Posterior cingulate gyrus (tissue), 11 donors: ENCODE measurements around the gene LHPP.
A peak's percentile ranks its signal among the peaks of the same experiment; 100 is the strongest.

Experiments used
- DNase-seq, 10 donors: peaks; one replicate each; pipeline versions ENCODE4 v3.0.0 to v3.0.0-alpha.2; 2020 to 2021; ENCODE audit warnings: mixed read lengths in 3 of 10
- intact Hi-C: fragments of 100-400 bp; cut with DNase I; formaldehyde crosslinking; loops from one replicate; pipeline ENCODE4 v1.15.1; 2023

LHPP gene

DNA sequence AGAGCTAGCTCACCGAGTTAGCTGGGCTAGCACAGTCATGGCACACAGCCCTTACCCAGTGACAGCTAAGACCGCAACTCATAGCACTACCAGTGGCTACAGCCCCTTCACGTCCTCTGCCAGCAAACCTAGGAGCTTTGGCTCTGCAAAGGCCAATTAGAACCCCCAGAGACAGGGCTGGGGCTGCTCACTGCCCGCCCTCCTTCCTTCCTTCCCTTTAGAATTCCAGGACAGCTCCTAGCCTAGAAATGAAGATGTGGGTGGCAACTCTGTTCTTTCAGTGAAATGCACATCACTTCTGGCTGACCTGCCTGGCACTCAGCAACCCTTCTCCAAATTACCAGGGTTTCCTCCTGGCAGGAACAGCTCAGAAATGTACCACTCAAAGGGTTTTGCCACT lies 182.6 kb downstream of the LHPP start:
- intact Hi-C loops, result no loop called here

DNA sequence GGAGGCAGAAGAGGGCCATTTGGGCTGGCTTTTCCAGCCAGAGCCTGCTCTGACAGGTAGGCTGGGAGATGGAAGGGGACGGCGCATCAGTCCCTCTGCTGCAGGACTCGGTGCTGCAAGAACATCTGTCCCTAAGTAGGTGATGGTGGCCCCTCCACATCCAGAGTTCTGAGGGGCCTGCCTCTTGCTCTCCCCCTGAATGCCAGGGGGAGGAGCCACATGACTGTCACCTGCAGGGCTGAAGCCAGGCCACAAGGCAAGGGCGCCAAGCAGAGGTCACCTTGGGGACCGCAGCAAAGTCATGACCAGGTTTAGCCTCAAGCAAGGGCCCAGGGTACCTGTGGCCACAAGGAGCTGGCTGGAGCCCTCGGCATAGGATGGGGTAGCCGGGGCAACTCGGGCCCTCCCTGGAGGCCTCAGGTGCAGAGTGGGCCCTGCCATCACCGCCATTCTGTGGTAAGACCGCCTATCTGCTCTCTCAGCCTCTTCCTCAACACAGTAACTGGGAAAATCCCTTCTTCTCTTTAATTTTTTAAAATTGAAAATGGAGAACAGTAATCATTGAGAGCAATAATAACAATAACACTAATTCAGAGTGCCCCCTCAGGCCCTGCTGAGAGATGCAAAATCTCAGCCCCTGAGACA lies 183.3 kb downstream of the LHPP start:
- intact Hi-C loops, result loop anchor here (5.0 kb wide), 1 partner anchor 97 kb away; the partner anchor contains the start of gene FAM53B
- DNase-seq, result peak in 3 of 10 donors; percentile 58 to 74 (median 59)

More for the DNA sequence above, 182.6 kb downstream of the LHPP start:
- DNase-seq, result peak in 3 of 10 donors; percentile 66 to 77 (median 66)

DNA sequence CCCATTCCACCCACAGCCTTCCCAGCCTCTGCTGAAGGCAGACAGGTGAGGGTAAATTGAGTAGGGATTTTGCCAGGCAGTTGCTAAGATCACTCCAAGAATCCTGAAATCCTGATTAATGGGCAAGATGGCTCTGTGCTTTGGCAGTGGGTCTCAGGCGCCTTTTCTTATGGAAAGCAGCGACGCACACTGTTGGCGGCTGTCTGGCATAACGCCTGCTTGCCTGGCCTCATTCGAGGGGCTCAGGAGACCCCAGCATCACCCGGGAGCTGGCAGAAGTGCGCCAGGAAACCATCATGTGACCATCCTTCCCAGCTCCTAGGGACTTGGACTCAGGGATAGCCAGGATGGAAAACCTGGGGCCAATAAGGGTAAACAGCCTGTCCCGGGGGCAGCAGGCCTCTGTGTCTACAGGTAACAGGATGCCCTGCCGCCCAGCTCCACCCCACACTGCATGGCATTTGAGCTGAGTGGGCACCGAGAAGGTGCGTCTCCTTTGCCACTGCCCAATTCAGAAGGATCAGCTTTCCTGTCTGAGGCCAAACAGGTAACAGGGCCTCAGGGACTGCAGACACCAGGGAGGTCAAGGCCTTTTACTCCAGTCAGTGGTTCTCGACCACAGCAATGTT lies 184.0 kb downstream of the LHPP start:
- intact Hi-C loops, result loop anchor here (5.0 kb wide), 1 partner anchor 97 kb away; the partner anchor contains the start of gene FAM53B
- peak in 3 of 10 donors; percentile 53 to 72 (median 71) for DNase-seq

DNA sequence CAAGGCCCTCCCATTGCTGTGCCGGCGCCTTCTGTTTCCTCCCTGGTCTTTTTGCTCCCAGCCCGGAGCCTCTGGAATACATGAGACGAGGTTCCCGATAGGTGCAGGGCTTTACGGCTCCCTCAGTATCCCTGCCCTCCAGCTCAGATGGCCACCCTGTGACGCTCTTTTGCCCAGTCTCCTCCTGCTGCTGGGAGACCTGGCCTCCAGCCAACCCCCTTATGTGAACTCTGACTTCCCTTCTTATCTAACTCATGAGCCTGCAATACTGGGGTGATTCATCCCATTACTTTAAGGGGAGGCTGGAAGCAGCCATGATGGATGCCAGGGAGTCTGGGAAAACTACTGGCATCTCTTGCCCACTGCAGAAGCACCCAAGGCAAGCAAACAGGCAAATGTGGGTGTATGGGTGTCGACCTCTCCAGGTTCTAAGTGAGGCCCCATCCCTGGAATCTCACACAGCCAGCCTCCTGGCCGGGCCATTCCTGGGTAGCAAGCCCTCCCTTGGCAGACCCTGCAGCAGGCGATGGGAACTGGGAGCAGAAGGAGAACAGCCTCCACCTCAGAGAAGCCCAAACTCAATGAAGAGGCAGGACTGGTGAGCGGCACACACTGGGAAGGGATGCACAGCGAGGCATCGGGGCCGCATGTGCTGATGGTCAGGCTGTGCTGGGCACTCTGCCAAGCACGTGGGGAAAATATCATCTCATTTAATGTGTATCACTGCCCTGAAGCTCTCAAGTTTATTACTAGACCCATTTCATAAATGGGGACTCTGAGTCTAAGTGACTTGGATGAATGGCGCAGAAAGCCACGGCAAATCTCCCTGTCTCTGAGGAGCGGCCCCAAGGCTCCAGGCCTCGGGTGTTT lies 185.1 kb downstream of the LHPP start:
- DNase-seq, result peak in 4 of 10 donors; percentile 53 to 90 (median 67)
- intact Hi-C loops, result loop anchor here (5.0 kb wide), 1 partner anchor 96 kb away; the partner anchor contains the start of gene FAM53B

DNA sequence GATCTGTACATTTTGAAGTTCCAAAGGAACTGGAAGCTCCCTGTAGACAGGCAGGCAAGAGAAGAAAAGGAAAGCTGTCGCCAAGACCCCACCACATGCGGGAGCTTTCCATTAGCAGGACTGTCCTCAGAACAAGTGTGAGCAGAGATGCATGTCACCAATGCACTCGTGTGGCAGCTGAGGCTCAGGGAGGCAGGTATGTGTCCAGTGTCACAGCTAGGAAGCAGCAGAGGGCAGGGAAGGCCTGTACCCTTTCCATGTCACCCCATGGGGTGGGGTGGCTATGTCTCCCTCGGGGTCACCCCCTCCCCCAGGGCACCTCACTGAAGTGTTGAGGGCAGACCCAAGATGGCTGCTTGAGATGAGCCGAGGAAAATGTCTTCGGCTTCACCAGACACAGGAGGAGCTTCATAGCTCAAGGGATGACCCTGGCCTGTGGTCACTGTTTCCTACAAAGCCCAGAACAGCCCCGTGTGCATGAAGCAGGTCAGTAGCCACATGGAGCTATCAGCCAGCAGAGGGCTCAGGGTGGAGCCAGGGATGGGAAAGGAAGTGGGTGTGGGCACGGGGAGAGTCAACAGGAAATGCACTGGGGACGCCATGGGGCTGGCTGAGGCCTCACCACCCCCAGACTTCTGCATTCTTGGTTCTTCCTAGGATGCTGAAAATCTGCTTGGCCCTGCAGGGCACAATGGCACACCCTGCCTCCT lies 186.0 kb downstream of the LHPP start:
- intact Hi-C loops, result loop anchor here (5.0 kb wide), 1 partner anchor 95 kb away; the partner anchor contains the start of gene FAM53B
- peak in 4 of 10 donors; percentile 55 to 90 (median 80) for DNase-seq

DNA sequence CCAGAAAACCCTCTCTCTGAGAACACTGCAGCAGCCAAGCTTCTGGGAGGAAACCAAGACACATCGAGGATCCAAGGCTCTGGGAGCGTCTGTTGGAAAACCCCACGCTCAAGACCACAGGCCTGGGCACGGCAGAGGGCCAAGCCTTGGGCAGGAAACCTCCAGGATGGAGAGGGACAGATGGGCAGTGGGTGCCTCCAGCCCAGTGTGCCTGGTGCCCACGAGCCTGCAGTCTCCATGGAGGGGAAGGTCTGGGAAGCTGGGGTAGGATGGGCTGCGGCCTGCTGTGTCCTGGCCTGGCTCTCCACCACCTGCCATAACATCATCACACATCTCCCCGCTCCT lies 186.5 kb downstream of the LHPP start:
- peak in 2 of 10 donors; percentile 68 to 79 for DNase-seq
- intact Hi-C loops, result loop anchor here (5.0 kb wide), 1 partner anchor 94 kb away; the partner anchor contains the start of gene FAM53B

DNA sequence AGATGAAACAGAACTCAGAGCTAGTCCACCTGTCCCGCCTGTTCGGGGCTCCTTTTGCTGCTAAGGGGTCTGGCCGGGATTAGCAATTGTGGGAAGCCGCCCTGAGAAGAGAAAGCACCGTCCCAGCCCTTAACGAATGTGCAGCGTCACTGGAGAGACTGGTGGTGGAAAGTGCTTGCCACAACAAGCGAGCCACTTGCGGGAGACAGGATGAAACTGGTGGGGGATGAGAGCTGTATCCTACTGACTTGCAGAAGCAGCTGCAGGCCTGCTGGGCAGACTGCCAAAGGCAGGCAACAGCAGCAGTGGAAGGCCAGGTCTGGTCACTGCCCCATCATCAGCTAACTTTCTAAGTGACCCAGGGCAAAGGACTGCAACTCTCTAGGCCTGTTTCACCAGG lies 187.1 kb downstream of the LHPP start:
- peak; percentile 63 to 97 (median 74) for DNase-seq
- intact Hi-C loops, result loop anchor here (5.0 kb wide), 1 partner anchor 94 kb away; the partner anchor contains the start of gene FAM53B

DNA sequence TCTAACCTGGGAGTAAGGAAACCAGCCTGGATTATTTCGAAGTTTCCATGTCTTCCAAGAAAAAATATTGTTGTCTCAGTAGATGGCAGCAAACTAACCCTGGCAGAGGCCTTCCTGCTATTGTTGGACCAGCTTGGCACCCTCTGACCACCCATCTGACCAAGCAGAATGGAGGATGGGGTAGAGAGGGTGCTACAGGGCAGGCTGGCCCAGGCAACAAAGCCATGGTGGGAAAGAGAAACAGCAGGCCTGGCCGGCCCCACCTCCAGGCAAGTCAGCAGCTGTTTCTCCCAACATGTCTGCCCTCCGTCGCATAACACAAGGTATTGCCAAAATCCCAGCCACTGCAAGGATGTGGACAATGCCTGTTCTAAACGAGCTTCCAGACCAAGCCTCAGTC lies 187.6 kb downstream of the LHPP start:
- DNase-seq, result peak in 8 of 10 donors; percentile 48 to 93 (median 64)
- intact Hi-C loops, result loop anchor here (5.0 kb wide), 1 partner anchor 93 kb away; the partner anchor contains the start of gene FAM53B

DNA sequence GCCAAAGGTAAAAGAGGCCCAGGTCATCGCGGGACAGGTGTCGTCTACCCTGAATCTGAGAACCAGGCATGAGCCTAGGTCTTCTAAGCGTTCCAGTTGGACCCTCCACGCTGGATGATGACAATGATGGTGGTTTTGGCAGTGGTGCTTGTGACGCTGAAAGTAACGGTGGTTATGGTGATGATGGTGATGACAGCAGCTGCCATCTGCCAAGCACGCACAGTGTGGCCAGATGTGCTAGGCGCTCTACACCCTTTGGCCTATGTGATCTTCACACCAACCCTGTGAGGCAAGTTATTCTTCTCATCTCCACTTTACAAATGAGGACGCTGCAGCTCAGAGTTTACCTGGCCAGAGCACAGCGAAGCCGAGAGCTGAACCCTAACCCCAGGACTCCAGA lies 188.6 kb downstream of the LHPP start:
- DNase-seq, result peak in 3 of 10 donors; percentile 17 to 22 (median 21)
- intact Hi-C loops, result no loop called here

DNA sequence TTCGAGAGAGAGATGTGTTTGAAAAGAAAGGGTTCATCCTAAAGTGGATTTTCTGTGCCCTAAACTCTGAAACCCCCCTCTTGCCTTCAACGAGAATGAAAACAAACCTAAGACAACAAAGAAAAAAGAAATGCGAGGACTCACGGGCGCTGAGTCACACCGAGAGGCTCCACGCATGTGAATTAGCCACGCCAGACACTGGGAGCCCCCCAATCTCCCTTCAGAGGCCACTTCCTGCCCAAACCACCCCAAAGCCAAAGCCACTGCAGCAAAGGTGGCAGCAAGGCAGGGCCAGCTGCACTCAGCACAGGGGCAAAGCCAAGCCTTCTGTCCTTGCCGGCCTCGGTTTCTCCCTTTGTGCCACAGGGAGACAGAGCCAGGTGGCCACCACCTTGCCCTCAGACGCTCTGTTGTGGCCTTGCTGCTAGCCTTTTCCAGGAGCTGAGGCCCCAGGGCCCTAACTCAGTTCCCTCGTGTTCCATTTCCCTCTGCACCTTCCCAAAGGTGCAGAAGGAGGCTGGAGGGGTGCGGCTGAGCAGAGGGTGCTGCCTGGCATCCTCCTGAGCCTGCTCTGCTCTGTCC lies 189.3 kb downstream of the LHPP start:
- intact Hi-C loops, result no loop called here
- DNase-seq, result peak in 3 of 10 donors; percentile 50 to 70 (median 66)

DNA sequence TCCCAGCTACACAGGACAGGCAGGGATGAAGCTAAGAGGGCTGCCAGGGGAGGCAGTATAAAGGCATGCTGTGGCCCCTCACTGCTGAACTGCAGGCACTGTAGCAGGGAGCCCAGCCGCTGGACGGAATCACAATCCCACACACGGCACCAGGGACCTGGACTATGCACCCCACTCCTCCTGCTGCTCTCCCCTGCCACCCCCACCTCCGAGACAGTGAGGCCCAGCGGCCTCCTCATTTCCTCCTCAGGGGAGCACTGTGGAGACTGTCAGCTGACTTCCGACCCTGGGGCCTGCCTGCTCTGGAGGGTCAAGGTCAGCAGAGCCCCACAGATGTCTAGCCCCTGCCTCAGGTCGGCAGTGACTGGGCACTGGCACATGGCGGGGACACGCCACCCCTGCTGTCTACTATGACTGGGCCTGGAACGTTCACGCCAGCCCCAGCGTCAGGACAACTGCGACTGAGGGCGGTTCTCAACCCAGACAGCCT lies 189.8 kb downstream of the LHPP start:
- DNase-seq, result peak in 3 of 10 donors; percentile 43 to 77 (median 67)
- intact Hi-C loops, result no loop called here

DNA sequence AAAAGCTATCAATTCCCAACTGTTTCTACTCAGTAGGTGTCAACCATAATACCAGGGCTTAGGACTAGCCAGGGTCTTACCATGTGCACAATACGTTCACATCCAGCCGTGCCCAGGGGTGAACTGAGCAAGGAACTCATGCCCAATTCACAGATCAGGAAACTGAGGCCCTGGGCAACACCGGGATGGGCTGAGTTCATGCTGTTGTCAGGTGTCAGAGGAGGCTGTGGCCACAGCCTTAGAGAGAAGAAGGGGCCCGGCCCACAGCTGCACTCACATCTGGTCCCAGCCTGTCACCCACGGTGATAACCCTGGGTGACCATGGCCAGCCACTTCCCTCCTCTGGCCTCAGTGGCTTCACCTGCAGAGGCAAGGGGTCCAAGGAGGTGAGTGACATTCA lies 190.6 kb downstream of the LHPP start:
- DNase-seq, result peak in 2 of 10 donors; percentile 49 to 57
- intact Hi-C loops, result no loop called here

DNA sequence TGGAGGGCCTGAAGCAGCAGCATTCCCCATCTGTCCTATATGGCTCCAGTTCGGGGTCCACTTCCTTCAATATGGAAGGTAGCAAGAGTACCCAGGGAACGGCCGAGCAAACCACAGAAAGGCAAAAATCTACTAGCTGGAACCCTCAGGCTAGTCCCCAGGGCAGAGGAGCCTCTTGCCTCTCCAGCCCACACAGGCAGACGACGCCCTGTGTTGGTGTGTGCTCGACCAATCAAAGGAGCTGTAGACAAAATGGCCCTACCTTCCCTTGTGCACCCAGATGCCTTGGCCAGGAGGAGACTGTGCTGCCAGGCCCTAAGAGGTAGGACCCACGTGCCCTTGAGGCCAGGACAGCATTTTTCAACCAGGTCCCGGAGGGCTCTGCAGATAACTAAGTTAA lies 191.1 kb downstream of the LHPP start:
- intact Hi-C loops, result no loop called here
- DNase-seq, result peak in 3 of 10 donors; percentile 39 to 64 (median 59)

DNA sequence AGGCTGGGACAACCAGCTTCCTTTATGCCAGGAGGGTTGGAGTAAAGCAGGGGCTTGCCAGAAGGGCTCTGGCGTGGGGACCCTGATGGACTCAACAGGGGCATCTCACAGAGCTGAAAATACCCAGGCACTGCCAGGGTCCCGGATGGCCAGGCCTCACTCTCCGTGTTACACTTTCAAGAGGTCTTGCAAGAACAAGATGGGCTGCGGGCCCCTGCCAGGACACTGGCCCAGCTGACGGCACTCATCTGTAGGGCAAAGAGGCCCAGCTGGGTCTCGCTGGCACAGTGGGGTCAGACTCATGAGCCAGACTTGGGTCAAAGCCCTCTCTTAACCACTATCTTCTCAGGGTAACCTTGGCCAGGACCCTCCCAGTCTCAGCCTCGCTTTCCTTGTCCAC lies 191.7 kb downstream of the LHPP start:
- peak in 3 of 10 donors; percentile 63 to 80 (median 73) for DNase-seq
- intact Hi-C loops, result no loop called here

DNA sequence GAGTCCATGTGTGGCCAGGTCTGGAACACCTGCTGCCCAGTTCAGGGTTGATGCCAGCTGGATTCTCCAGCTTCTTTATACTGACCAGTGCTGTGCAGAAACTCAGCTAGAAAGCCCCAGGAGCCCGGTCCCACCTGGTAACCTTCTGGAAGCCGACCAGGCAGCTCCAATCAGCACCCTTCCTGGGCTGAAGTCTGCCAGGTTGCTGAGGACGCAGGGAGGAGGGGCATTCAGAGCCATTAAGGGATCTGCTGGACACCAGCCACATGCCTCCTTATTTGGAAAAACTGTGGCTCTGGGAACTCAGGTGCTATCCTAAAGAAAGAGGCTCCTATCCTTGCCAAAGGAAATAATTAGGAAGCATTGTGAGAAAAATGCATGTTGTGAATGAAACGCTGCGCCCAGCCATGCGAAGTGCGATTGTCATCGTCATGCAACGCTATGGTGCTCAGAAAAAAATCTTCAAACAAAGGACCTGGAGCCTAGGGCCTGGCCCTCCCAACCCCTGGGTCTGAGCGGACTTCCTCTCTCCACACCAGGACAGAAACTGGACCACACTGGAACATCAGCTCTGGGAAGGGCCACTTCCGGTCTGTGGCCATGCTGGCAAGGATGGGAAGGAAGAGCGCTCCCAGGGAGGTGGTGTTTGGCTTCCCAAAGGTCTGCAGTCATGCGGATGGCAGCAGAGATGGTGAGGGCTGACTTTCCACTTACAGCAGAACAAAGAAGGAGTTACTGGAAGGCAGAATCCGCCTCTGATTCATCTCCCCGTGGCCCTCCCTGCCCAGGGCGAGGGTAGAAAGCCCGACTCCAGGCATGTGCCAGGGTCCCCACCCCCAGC lies 192.4 kb downstream of the LHPP start:
- DNase-seq, result peak in 3 of 10 donors; percentile 59 to 78 (median 60)
- intact Hi-C loops, result no loop called here

DNA sequence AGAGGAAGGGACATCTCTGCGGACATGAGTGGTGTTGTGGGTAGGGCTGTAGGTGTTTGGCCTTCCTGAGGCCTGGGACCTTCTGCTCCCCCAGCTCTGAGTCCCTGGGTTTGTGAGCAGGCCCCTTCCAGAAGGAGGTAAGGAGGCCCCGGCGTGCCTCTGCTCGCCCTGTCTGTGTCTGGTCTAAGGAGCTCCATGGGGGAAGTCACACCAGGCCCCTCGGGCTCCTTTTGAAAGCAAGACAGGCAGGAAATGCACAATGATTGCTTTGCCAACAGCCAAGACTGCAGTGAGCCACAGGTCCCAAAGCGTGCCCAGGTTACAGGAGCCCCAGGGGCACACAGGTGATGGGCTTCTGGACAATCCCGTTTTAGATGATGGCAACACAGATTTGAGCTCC lies 193.1 kb downstream of the LHPP start:
- DNase-seq, result peak in 3 of 10 donors; percentile 14 to 71 (median 29)
- intact Hi-C loops, result no loop called here

DNA sequence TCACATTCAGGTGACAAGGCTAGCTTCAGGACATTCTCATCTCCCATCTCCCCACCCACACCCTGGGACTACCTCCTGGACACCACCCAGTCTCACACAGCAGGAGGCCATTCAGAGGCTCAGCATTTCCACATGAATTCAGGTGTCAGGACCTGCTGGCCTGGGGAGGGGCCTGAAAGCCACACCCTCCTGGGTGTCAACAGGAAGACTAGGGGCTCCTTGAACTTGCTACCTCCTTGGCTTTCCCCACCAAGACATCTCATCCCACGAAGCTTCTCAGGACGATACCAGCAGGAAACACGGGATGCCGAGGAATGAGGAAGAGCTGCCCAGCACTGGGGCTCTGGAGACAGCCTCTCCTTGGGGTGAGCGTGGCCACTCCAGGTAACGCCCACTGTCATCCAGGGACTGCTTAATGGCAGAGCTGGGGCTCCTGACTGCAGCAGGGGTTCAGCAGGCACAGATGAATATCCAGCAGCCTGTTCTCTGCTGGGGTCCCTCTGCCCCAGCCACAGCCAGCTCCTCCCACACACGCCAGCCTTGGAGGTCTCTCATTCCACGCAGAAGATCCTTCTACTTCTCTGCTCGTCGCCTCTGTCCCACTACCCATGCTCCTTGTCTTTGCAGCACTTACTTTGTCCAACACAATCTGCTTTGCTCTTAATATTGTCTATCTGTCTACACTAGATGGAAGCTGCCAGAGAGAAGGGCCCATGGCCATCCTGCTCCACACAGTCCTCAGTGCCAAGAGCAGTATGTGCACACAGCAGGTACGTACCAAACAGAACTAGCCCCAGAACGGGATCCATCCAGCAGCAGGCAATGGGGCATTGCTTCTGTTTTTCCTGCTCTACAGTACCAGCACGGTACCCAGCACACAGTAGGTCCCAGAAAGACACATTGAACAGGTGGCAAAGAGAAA lies 193.8 kb downstream of the LHPP start:
- peak in 3 of 10 donors; percentile 19 to 67 (median 33) for DNase-seq
- intact Hi-C loops, result no loop called here
